ENCODE results near the gene HNRNPK.

HNRNPK gene

DNA sequence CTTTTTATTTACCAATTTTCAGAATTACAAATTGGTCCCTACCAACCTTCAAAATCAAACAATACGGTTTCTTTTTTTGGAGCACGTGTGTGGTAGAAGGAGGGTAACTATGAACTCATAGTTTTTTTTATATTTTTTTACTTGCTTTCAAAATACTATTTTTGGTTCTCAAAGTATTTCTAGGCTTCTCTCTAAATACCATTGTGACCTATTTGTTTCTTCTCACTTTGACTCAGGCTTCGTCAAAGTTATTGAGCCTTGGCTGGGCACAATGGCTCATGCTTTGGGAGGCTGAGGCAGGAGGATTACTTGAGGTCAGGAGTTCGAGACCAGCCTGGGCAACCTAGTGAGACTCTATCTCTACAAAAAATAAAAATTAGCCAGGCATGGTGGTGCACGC lies 47.2 kb downstream of the HNRNPK start:
- DNase-seq (ENCODE audit: low read depth), result no peak

DNA sequence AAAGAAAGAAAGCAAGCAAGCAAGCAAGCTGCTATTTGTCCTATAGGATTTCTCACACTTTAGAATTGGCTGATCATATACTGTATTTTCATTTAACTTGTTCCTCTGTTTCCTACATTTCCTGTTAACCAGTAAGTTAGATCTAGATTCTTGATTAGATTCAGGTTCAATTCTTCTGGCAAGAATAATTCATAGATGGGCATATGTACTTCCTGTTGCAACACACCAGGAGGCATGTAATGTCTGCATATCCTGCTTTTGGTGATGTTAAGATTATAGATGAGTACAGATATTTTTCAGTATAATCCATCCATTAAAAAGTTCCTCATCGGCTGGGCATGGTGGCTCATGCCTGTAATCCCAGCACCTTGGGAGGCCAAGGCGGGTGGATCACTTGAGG lies 48.0 kb downstream of the HNRNPK start:
- DNase-seq (ENCODE audit: low read depth), result no peak

GRCh38 chr9:83930881-83931280 lies 49.1 kb downstream of the HNRNPK start:
- no peak for DNase-seq (ENCODE audit: low read depth)

- DNase-seq (ENCODE audit: low read depth), result no peak
These were observed 52.4 kb downstream of the HNRNPK start for GRCh38 chr9:83927591-83927990.

- DNase-seq (ENCODE audit: low read depth), result peak; percentile 69
These were observed 58.9 kb downstream of the HNRNPK start, which contains the start of gene KIF27 for GRCh38 chr9:83920927-83921707. KIF27 (minus strand) TSS chr9:83921432; CDS start chr9:83915591, 5,841 bp downstream.

DNA sequence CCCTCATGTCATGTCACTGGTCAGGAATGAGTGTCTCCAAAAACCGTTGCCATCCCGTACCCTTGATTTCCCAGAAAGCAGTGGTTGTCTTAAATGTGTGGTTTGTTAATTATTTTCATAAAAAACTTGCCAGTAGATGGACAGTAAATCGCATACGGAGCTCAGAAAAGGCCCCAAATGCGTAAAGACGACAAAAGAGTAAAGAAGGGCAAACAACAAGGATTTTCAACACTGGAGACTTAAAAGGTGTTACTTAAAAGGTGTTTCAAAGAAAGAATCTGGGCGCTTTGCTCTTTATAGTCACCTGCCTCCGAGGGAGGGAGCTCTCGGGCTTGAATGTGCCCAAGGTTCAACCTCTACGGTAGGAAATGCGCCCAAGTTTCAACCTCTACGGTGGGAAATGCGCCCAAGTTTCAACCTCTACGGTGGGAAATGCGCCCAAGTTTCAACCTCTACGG lies 59.5 kb downstream of the HNRNPK start:
- no peak for DNase-seq (ENCODE audit: low read depth)

DNA sequence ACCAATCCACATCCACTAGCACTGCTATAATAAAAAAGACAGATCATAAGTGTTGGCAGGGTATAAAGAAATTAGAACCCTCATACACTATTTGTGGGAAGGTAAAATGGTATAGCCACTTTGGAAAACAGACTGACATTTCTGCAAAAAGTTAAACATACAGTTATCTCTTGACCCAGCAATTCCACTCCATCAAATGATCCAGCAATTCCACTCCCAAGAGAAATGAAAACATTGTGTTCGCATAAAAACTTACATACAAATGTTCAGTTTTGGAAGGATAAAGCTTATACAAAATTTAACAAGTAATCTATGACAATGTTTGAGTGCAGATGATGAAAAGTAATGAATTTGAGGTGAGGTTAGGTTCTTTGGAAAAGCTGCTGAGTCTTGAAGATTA lies 60.9 kb downstream of the HNRNPK start:
- no peak for DNase-seq (ENCODE audit: low read depth)
